ENCODE data around the gene SLC51B. TPM values are rescaled to one million over a fixed set of nuclear protein-coding genes. Genes with fewer than 3 reads are reported as not detected.

The SLC51B gene
- total RNA-seq, 3 donors from 2014 or later, result not detected

- Histone ChIP-seq H3K4me3 (no peak overlapping the region), H3K27ac (no peak overlapping the region), H3K36me3 (no peaks in the 10 kb centered on the region), H3K9me3 (no peaks in the 10 kb centered on the region), H3K4me1 (no peaks in the 10 kb centered on the region), H3K27me3 (no peaks in the 10 kb centered on the region)
- DNase-seq (ENCODE audit: low spot score in 2 of 2), result no peak
- intact Hi-C loops (cut with DNase I; ENCODE audit: low total_unique reads), result no loop called here
- no peak for TF ChIP-seq POLR2A (IDR thresholded peaks at IDR 0.05)
- TF ChIP-seq CTCF (IDR thresholded peaks at IDR 0.05), result no peak
- TF ChIP-seq POLR2AphosphoS5 (IDR thresholded peaks at IDR 0.05), result no peak
These were observed 38.1 kb downstream of the SLC51B start for GRCh38 chr15:65083262-65083701.

- DNase-seq (ENCODE audit: low spot score in 2 of 2), result no peak
- H3K9me3 ChIP-seq, result no peaks in the 10 kb centered on the region
- no peak overlapping the region for H3K4me3 ChIP-seq
- intact Hi-C loops (cut with DNase I; ENCODE audit: low total_unique reads), result no loop called here
- no peaks in the 10 kb centered on the region for H3K27me3 ChIP-seq
- TF ChIP-seq CTCF (IDR thresholded peaks at IDR 0.05) (no peak), POLR2AphosphoS5 (IDR thresholded peaks at IDR 0.05) (no peak), POLR2A (IDR thresholded peaks at IDR 0.05) (no peak)
- peak overlapping the region; percentile 92 to 98 for H3K27ac ChIP-seq
- no peaks in the 10 kb centered on the region for H3K4me1 ChIP-seq
- H3K36me3 ChIP-seq, result no peaks in the 10 kb centered on the region
These were observed 39.5 kb downstream of the SLC51B start for GRCh38 chr15:65084500-65085206.

GRCh38 chr15:65085207-65085753 lies 40.1 kb downstream of the SLC51B start:
- no peaks in the 10 kb centered on the region for H3K36me3 ChIP-seq
- intact Hi-C loops (cut with DNase I; ENCODE audit: low total_unique reads), result no loop called here
- DNase-seq (ENCODE audit: low spot score in 2 of 2), result no peak
- H3K4me1 ChIP-seq, result no peaks in the 10 kb centered on the region
- no peaks in the 10 kb centered on the region for H3K9me3 ChIP-seq
- TF ChIP-seq POLR2AphosphoS5 (IDR thresholded peaks at IDR 0.05) (no peak), POLR2A (IDR thresholded peaks at IDR 0.05) (no peak), CTCF (IDR thresholded peaks at IDR 0.05) (no peak)
- H3K27me3 ChIP-seq, result no peaks in the 10 kb centered on the region
- H3K27ac ChIP-seq, result peak overlapping the region; percentile 92 to 98
- no peak overlapping the region for H3K4me3 ChIP-seq

- H3K27ac ChIP-seq, result peak overlapping the region; percentile 92 to 98
- peak in 1 of 2 donors; percentile 53 for DNase-seq (ENCODE audit: low spot score in 2 of 2)
- H3K9me3 ChIP-seq, result no peaks in the 10 kb centered on the region
- H3K36me3 ChIP-seq, result no peaks in the 10 kb centered on the region
- H3K4me3 ChIP-seq, result no peak overlapping the region
- H3K27me3 ChIP-seq, result no peaks in the 10 kb centered on the region
- intact Hi-C loops (cut with DNase I; ENCODE audit: low total_unique reads), result no loop called here
- H3K4me1 ChIP-seq, result no peaks in the 10 kb centered on the region
- TF ChIP-seq POLR2A (IDR thresholded peaks at IDR 0.05) (no peak), CTCF (IDR thresholded peaks at IDR 0.05) (peak in 1 of 3 donors; percentile 29)
These were observed 40.9 kb downstream of the SLC51B start for GRCh38 chr15:65085990-65086679.

GRCh38 chr15:65086680-65087111 lies 41.5 kb downstream of the SLC51B start:
- H3K4me1 ChIP-seq, result no peaks in the 10 kb centered on the region
- no peaks in the 10 kb centered on the region for H3K27me3 ChIP-seq
- H3K4me3 ChIP-seq, result no peak overlapping the region
- peak in 1 of 2 donors; percentile 55 for DNase-seq (ENCODE audit: low spot score in 2 of 2)
- intact Hi-C loops (cut with DNase I; ENCODE audit: low total_unique reads), result no loop called here
- H3K9me3 ChIP-seq, result no peaks in the 10 kb centered on the region
- H3K36me3 ChIP-seq, result no peaks in the 10 kb centered on the region
- TF ChIP-seq POLR2AphosphoS5 (IDR thresholded peaks at IDR 0.05) (no peak), POLR2A (IDR thresholded peaks at IDR 0.05) (no peak)
- peak overlapping the region; percentile 92 to 98 for H3K27ac ChIP-seq
